HCT116 (cell line): ENCODE data around the gene REXO4.

Experiments used
- CEBPB ChIP-seq: IDR thresholded peaks from 2 replicates; pipeline ENCODE4 v1.6.1; 2012; ENCODE audit warnings: low read depth
- ELF1 ChIP-seq: IDR thresholded peaks from 2 replicates; pipeline ENCODE4 v1.6.1; 2012; ENCODE audit warnings: low read depth, borderline replicate concordance
- EZH2 ChIP-seq: fragments of 200-600 bp; sonication (generic); IDR thresholded peaks from 2 replicates; pipeline ENCODE4 v1.6.1; 2017; ENCODE audit warnings: antibody characterized with exemption, mixed run types
- POLR2A ChIP-seq: IDR thresholded peaks from 2 replicates; pipeline ENCODE4 v1.7.0; 2011; ENCODE audit warnings: borderline replicate concordance; ENCODE audit not compliant: insufficient read depth, insufficient read length; ENCODE audit errors: extremely low read depth
- POLR2AphosphoS5 ChIP-seq: IDR thresholded peaks from 2 replicates; pipeline ENCODE4 v1.6.1; 2011; ENCODE audit warnings: mild to moderate bottlenecking, low read depth, low read length, moderate library complexity
- SIN3A ChIP-seq: IDR thresholded peaks from 2 replicates; pipeline ENCODE4 v1.6.1; 2012; ENCODE audit warnings: low read depth
- SRF ChIP-seq: IDR thresholded peaks from 2 replicates; pipeline ENCODE4 v1.6.1; 2012; ENCODE audit warnings: low read depth
- TCF7L2 ChIP-seq: IDR thresholded peaks from 2 replicates; pipeline ENCODE4 v1.7.0; 2011; ENCODE audit warnings: borderline replicate concordance, inconsistent platforms; ENCODE audit not compliant: insufficient read depth, insufficient read length; ENCODE audit errors: extremely low read depth
- YY1 ChIP-seq: IDR thresholded peaks from 2 replicates; pipeline ENCODE4 v1.6.1; 2011; ENCODE audit warnings: low read length, low read depth, moderate library complexity, mild to moderate bottlenecking; ENCODE audit not compliant: insufficient replicate concordance; ENCODE audit errors: extremely low read depth
- ZBTB33 ChIP-seq: IDR thresholded peaks from 2 replicates; pipeline ENCODE4 v1.6.1; 2011; ENCODE audit warnings: mild to moderate bottlenecking, low read length, moderate library complexity; ENCODE audit not compliant: insufficient replicate concordance; ENCODE audit errors: extremely low read depth
- ZNF274 ChIP-seq: fragments of 200-500 bp; sonication (Bioruptor generic); IDR thresholded peaks from 2 replicates; pipeline ENCODE4 v1.6.1; 2014; ENCODE audit warnings: mild to moderate bottlenecking, low read depth, low read length, inconsistent platforms
- TF ChIP-seq, protein P1 (sequence below), 3 experiments: fragments of 200-600 bp in 1 of 3; sonication (generic) in 1 of 3; IDR thresholded peaks in 2 of 3; conservative IDR thresholded peaks in 1 of 3; 2 replicates each; pipeline ENCODE4 v1.5.1; 2012 to 2017; ENCODE audit warnings: low read depth in 2 of 3, low read length in 2 of 3, antibody characterized with exemption in 1 of 3, borderline replicate concordance in 1 of 3, control low read depth in 1 of 3, mild to moderate bottlenecking in 1 of 3, mixed read lengths in 1 of 3, mixed run types in 1 of 3, moderate library complexity in 1 of 3; ENCODE audit not compliant: insufficient read depth in 1 of 3
- TF ChIP-seq, protein P2 (sequence below): IDR thresholded peaks from 2 replicates; pipeline ENCODE4 v1.6.1; 2012
- TF ChIP-seq, protein P3 (sequence below): IDR thresholded peaks from 2 replicates; pipeline ENCODE4 v1.6.1; 2012; ENCODE audit warnings: low read depth

DNA sequence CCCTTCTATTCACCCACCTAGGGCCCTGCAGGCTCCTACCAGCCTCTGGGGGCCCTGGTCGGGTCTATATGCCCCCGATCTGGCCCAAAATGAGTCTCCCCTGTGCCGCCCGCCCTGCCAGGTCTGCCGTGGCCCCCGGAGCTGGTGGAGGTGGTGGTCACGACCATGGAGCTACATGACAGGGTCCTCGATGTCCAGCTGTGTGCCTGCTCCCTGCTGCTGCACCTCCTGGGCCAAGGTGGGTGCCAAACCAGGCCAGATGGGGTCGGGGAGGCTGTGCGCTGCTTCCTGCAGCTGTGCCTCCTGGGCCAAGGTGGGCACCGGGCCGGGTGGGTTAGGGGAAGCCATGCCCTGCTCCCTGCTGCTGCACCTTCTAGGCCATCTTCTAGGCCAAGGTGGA lies 17.5 kb downstream of the REXO4 start:
- TF ChIP-seq YY1 = no peak
- TF ChIP-seq, protein P1, sequence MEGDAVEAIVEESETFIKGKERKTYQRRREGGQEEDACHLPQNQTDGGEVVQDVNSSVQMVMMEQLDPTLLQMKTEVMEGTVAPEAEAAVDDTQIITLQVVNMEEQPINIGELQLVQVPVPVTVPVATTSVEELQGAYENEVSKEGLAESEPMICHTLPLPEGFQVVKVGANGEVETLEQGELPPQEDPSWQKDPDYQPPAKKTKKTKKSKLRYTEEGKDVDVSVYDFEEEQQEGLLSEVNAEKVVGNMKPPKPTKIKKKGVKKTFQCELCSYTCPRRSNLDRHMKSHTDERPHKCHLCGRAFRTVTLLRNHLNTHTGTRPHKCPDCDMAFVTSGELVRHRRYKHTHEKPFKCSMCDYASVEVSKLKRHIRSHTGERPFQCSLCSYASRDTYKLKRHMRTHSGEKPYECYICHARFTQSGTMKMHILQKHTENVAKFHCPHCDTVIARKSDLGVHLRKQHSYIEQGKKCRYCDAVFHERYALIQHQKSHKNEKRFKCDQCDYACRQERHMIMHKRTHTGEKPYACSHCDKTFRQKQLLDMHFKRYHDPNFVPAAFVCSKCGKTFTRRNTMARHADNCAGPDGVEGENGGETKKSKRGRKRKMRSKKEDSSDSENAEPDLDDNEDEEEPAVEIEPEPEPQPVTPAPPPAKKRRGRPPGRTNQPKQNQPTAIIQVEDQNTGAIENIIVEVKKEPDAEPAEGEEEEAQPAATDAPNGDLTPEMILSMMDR (IDR thresholded peaks at IDR 0.05 in 2 of 3, conservative IDR thresholded peaks at IDR 0.05 in 1 of 3; ENCODE audit: borderline replicate concordance in 1 of 3, insufficient read depth in 1 of 3, low read depth in 2 of 3, low read length in 2 of 3) = no peak
- TF ChIP-seq, protein P2, sequence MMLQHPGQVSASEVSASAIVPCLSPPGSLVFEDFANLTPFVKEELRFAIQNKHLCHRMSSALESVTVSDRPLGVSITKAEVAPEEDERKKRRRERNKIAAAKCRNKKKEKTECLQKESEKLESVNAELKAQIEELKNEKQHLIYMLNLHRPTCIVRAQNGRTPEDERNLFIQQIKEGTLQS = no peak
- TF ChIP-seq POLR2A = no peak
- TF ChIP-seq SIN3A = no peak
- no peak for TF ChIP-seq ELF1
- TF ChIP-seq, protein P3, sequence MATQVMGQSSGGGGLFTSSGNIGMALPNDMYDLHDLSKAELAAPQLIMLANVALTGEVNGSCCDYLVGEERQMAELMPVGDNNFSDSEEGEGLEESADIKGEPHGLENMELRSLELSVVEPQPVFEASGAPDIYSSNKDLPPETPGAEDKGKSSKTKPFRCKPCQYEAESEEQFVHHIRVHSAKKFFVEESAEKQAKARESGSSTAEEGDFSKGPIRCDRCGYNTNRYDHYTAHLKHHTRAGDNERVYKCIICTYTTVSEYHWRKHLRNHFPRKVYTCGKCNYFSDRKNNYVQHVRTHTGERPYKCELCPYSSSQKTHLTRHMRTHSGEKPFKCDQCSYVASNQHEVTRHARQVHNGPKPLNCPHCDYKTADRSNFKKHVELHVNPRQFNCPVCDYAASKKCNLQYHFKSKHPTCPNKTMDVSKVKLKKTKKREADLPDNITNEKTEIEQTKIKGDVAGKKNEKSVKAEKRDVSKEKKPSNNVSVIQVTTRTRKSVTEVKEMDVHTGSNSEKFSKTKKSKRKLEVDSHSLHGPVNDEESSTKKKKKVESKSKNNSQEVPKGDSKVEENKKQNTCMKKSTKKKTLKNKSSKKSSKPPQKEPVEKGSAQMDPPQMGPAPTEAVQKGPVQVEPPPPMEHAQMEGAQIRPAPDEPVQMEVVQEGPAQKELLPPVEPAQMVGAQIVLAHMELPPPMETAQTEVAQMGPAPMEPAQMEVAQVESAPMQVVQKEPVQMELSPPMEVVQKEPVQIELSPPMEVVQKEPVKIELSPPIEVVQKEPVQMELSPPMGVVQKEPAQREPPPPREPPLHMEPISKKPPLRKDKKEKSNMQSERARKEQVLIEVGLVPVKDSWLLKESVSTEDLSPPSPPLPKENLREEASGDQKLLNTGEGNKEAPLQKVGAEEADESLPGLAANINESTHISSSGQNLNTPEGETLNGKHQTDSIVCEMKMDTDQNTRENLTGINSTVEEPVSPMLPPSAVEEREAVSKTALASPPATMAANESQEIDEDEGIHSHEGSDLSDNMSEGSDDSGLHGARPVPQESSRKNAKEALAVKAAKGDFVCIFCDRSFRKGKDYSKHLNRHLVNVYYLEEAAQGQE = no peak
- no peak for TF ChIP-seq POLR2AphosphoS5
- TF ChIP-seq EZH2 = no peak
- no peak for TF ChIP-seq ZBTB33
- no peak for TF ChIP-seq ZNF274
- no peak for TF ChIP-seq CEBPB
- TF ChIP-seq SRF = no peak
- TF ChIP-seq TCF7L2 = no peak
